ENCODE data around the gene NLRP5. TPM values are rescaled to one million over a fixed set of nuclear protein-coding genes. Genes with fewer than 3 reads are reported as not detected.

Gene NLRP5
- total and polyA plus RNA-seq, 2 of the 4 experiments (the other 2 are of a cell fraction), result not detected

- POLR2A ChIA-PET (ENCODE audit: unreplicated experiment), result interaction anchor here (0.6 kb wide), 1 partner anchor 13 kb away, joined by 6 read pairs; no protein-coding TSS in a partner anchor
- Histone ChIP-seq H3K9me1 (ENCODE audit: insufficient read depth, low read length) (peaks cover 11% of the 10 kb centered on the region), H4K8ac (ENCODE audit: low read depth in 2 of 2, low read length in 2 of 2) (peak overlapping the region in 1 of 2 experiments; percentile 29; a peak in 1 of 4 replicates), H2BK15ac (ENCODE audit: low read depth, low read length) (no peak overlapping the region), H2AK9ac (replicated peaks; ENCODE audit: low read depth, low read length, poor library complexity) (peak overlapping the region; percentile 88), H2BK5ac (ENCODE audit: low read depth, low read length, poor library complexity, severe bottlenecking) (no peak overlapping the region), H4K91ac (ENCODE audit: insufficient read depth, low read depth, low read length) (no peak overlapping the region), H3K4me2 (ENCODE audit: low read depth, low read length) (peak overlapping the region; percentile 27; the same call in 1 of the 2 replicates), H3K14ac (replicated peaks; ENCODE audit: low read depth, low read length) (no peak overlapping the region), H2AFZ (replicated peaks; ENCODE audit: low read length, poor library complexity) (no peak overlapping the region), H3K27me3 (ENCODE audit: control insufficient read depth, insufficient read depth, low read length) (no peaks in the 10 kb centered on the region), H3K79me1 (ENCODE audit: low read depth in 1 of 2, low read length in 2 of 2) (peaks cover 3 to 61% of the 10 kb centered on the region in 2 experiments; a peak in 3 of 4 replicates), H4K5ac (ENCODE audit: low read depth, low read length) (no peak overlapping the region), H3K4me1 (ENCODE audit: control insufficient read depth, insufficient read depth, low read length) (peaks cover 30% of the 10 kb centered on the region), H4K20me1 (ENCODE audit: insufficient read depth, low read length) (peaks cover 83% of the 10 kb centered on the region), H3K9ac (ENCODE audit: low read depth, low read length) (no peak overlapping the region), H2AK5ac (ENCODE audit: low read depth, low read length) (no peak overlapping the region), H2BK20ac (ENCODE audit: low read depth, low read length) (no peak overlapping the region), H3K9me3 (ENCODE audit: control insufficient read depth, insufficient read depth, low read length) (no peaks in the 10 kb centered on the region), H2BK120ac (ENCODE audit: low read depth, low read length) (no peak overlapping the region), H3K4me3 (ENCODE audit: insufficient read depth, low read depth, low read length) (no peak overlapping the region), H3K23ac (ENCODE audit: low read depth, low read length) (no peak overlapping the region), H3K56ac (ENCODE audit: extremely low read depth, insufficient read depth, low read length) (no peak overlapping the region), H3K4ac (ENCODE audit: low read depth, low read length) (no peak overlapping the region; the same call in 1 of the 2 replicates), H3K27ac (ENCODE audit: insufficient read depth, low read length) (peak overlapping the region; percentile 14; the same call in 1 of the 2 replicates), H3K18ac (ENCODE audit: low read depth, low read length) (no peak overlapping the region), H3K36me3 (ENCODE audit: control insufficient read depth, insufficient read depth, low read length) (peaks cover 4% of the 10 kb centered on the region; the same call in 1 of the 2 replicates)
- WGBS, 2 experiments (ENCODE audit: extremely low coverage in 2 of 2, insufficient read length in 1 of 2), result 64% methylated on average over 12 of the region's 24 CpGs; no CpG with 5 or more reads in 1 of the 2 experiments
- no TSS peak for BruUV-seq (replicated peaks)
- ATAC-seq (ENCODE audit: low read depth), result peak; percentile 40
- CTCF ChIA-PET, result no interaction called here
- TF ChIP-seq, protein P1, sequence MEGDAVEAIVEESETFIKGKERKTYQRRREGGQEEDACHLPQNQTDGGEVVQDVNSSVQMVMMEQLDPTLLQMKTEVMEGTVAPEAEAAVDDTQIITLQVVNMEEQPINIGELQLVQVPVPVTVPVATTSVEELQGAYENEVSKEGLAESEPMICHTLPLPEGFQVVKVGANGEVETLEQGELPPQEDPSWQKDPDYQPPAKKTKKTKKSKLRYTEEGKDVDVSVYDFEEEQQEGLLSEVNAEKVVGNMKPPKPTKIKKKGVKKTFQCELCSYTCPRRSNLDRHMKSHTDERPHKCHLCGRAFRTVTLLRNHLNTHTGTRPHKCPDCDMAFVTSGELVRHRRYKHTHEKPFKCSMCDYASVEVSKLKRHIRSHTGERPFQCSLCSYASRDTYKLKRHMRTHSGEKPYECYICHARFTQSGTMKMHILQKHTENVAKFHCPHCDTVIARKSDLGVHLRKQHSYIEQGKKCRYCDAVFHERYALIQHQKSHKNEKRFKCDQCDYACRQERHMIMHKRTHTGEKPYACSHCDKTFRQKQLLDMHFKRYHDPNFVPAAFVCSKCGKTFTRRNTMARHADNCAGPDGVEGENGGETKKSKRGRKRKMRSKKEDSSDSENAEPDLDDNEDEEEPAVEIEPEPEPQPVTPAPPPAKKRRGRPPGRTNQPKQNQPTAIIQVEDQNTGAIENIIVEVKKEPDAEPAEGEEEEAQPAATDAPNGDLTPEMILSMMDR (conservative IDR thresholded peaks at IDR 0.05; ENCODE audit: low read depth, low read length), result no peak
- TF ChIP-seq RCOR1 (IDR thresholded peaks at IDR 0.05; ENCODE audit: insufficient replicate concordance, low read length) (no peak), SMC3 (IDR thresholded peaks at IDR 0.05; ENCODE audit: low read depth, low read length) (no peak), RAD21 (IDR thresholded peaks at IDR 0.05; ENCODE audit: low read length) (no peak)
- dilution Hi-C loops (cut with HindIII; ENCODE audit: low sequenced_read_pairs, unreplicated experiment), result no loop called here
- in situ Hi-C loops (cut with MboI; ENCODE audit: low sequenced_read_pairs), result no loop called here
- intact Hi-C loops (cut with micrococcal nuclease), result no loop called here
- DNase-seq, result peak; percentile 12
These were observed 122.0 kb downstream of the NLRP5 start for GRCh38 chr19:56108447-56109195.
